ENCODE results near the gene RPS27A. TPM values are rescaled to one million over a fixed set of nuclear protein-coding genes. Genes with fewer than 3 reads are reported as not detected.

RPS27A gene
- total and polyA plus RNA-seq, 10 of the 15 experiments (the other 5 are each of a cell fraction or from before 2014, with no cell fraction given): 1,460 to 4,705 (median 1,996) TPM

DNA sequence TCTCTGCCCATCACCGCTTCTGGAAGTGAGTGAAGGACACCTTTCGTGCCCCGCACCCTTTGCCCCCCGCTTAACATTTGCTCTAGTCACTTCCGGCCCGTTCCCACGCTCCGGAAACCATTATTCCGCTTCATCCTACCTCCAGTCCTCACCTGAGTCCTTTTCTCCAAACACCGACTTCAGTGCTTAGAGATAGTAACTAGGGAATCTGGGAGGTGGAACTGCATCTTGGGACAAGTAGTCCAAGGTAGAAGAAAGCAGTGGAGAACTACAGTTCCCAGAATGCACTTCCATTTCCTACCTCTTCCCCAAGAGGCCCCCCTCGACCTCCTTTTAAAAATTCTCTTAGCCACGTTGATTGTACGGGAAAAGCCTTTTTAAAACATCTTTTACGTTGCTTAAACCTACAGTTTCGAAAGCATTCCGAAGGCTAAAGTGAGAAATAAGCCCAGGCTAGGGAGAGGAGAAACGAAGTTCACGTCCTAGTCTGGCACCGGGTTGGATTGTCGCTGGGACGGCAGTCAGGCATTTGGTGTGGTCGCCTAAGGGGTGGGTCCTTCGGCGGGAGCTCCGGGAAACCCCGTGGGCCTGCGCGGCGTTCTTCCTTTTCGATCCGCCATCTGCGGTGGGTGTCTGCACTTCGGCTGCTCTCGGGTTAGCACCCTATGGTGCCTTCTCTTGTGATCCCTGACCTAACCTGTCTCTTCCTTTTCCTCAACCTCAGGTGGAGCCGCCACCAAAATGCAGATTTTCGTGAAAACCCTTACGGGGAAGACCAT lies at the start of gene RPS27A, which contains the start of gene CLHC1 (continued):
- TF ChIP-seq, protein P1, sequence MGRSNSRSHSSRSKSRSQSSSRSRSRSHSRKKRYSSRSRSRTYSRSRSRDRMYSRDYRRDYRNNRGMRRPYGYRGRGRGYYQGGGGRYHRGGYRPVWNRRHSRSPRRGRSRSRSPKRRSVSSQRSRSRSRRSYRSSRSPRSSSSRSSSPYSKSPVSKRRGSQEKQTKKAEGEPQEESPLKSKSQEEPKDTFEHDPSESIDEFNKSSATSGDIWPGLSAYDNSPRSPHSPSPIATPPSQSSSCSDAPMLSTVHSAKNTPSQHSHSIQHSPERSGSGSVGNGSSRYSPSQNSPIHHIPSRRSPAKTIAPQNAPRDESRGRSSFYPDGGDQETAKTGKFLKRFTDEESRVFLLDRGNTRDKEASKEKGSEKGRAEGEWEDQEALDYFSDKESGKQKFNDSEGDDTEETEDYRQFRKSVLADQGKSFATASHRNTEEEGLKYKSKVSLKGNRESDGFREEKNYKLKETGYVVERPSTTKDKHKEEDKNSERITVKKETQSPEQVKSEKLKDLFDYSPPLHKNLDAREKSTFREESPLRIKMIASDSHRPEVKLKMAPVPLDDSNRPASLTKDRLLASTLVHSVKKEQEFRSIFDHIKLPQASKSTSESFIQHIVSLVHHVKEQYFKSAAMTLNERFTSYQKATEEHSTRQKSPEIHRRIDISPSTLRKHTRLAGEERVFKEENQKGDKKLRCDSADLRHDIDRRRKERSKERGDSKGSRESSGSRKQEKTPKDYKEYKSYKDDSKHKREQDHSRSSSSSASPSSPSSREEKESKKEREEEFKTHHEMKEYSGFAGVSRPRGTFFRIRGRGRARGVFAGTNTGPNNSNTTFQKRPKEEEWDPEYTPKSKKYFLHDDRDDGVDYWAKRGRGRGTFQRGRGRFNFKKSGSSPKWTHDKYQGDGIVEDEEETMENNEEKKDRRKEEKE (IDR thresholded peaks at IDR 0.05): no peak
- peak; percentile 82 for TF ChIP-seq NBN (IDR thresholded peaks at IDR 0.05)
- no peak for TF ChIP-seq IRF4 (IDR thresholded peaks at IDR 0.05; ENCODE audit: low read depth, low read length)
- peak; percentile 31; the same call in 1 of the 2 replicates for TF ChIP-seq MTA2 (IDR thresholded peaks at IDR 0.05; ENCODE audit: low read depth)
- no peak for TF ChIP-seq ZNF217 (IDR thresholded peaks at IDR 0.05)
- TF ChIP-seq SPI1 (IDR thresholded peaks at IDR 0.05; ENCODE audit: borderline replicate concordance, insufficient read depth, low read depth, low read length): peak; percentile 42; the same call in 1 of the 2 replicates
- no peak for TF ChIP-seq NFXL1 (IDR thresholded peaks at IDR 0.05; ENCODE audit: borderline replicate concordance)
- no peak for TF ChIP-seq RAD51 (IDR thresholded peaks at IDR 0.05)
- TF ChIP-seq CREM (IDR thresholded peaks at IDR 0.05; ENCODE audit: low read depth): peak; percentile 62; the same call in 1 of the 2 replicates
- TF ChIP-seq FOXM1 (IDR thresholded peaks at IDR 0.05; ENCODE audit: low read depth, low read length): peak; percentile 65
- no peak for TF ChIP-seq FOS (IDR thresholded peaks at IDR 0.05; ENCODE audit: borderline replicate concordance, extremely low read depth, insufficient read length)
- TF ChIP-seq, protein P2, sequence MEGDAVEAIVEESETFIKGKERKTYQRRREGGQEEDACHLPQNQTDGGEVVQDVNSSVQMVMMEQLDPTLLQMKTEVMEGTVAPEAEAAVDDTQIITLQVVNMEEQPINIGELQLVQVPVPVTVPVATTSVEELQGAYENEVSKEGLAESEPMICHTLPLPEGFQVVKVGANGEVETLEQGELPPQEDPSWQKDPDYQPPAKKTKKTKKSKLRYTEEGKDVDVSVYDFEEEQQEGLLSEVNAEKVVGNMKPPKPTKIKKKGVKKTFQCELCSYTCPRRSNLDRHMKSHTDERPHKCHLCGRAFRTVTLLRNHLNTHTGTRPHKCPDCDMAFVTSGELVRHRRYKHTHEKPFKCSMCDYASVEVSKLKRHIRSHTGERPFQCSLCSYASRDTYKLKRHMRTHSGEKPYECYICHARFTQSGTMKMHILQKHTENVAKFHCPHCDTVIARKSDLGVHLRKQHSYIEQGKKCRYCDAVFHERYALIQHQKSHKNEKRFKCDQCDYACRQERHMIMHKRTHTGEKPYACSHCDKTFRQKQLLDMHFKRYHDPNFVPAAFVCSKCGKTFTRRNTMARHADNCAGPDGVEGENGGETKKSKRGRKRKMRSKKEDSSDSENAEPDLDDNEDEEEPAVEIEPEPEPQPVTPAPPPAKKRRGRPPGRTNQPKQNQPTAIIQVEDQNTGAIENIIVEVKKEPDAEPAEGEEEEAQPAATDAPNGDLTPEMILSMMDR (IDR thresholded peaks at IDR 0.05 in 2 of 3, conservative IDR thresholded peaks at IDR 0.05 in 1 of 3; ENCODE audit: control insufficient read depth in 2 of 3, extremely low read depth in 1 of 3, insufficient read depth in 1 of 3, low read depth in 3 of 3, low read length in 3 of 3): no peak
- peak; percentile 73; the same call in 1 of the 2 replicates for TF ChIP-seq STAT1 (conservative IDR thresholded peaks at IDR 0.05)
- TF ChIP-seq CHD4 (IDR thresholded peaks at IDR 0.05): no peak
- no peak for TF ChIP-seq HDAC2 (IDR thresholded peaks at IDR 0.05)
- no peak for TF ChIP-seq NR2C2 (IDR thresholded peaks at IDR 0.05; ENCODE audit: borderline replicate concordance, control insufficient read depth, insufficient read length, low read depth)
- TF ChIP-seq CEBPB (IDR thresholded peaks at IDR 0.05; ENCODE audit: borderline replicate concordance in 1 of 2, low read depth in 2 of 2, low read length in 2 of 2): no peak
- no peak for TF ChIP-seq EZH2 (IDR thresholded peaks at IDR 0.05; ENCODE audit: borderline replicate concordance, control insufficient read depth, low read depth, low read length)
- no peak for TF ChIP-seq CHD2 (IDR thresholded peaks at IDR 0.05; ENCODE audit: borderline replicate concordance, low read depth, low read length)
- TF ChIP-seq FOXK2 (IDR thresholded peaks at IDR 0.05): peak; percentile 29; the same call in 1 of the 2 replicates
- TF ChIP-seq CHD1 (IDR thresholded peaks at IDR 0.05; ENCODE audit: low read depth, low read length): no peak
- TF ChIP-seq KLF5 (IDR thresholded peaks at IDR 0.05; ENCODE audit: partially characterized antibody): no peak
- TF ChIP-seq, protein P3, sequence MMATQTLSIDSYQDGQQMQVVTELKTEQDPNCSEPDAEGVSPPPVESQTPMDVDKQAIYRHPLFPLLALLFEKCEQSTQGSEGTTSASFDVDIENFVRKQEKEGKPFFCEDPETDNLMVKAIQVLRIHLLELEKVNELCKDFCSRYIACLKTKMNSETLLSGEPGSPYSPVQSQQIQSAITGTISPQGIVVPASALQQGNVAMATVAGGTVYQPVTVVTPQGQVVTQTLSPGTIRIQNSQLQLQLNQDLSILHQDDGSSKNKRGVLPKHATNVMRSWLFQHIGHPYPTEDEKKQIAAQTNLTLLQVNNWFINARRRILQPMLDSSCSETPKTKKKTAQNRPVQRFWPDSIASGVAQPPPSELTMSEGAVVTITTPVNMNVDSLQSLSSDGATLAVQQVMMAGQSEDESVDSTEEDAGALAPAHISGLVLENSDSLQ (IDR thresholded peaks at IDR 0.05): peak; percentile 44; the same call in 1 of the 2 replicates
- TF ChIP-seq KAT2A (conservative IDR thresholded peaks at IDR 0.05; ENCODE audit: control insufficient read depth, low read depth, low read length): no peak
- TF ChIP-seq ZNF274 (IDR thresholded peaks at IDR 0.05; ENCODE audit: insufficient read depth, insufficient read length): no peak
- 0 out of 2 replicates have a peak, but pooled peaks have one; percentile 40 for TF ChIP-seq BACH1 (IDR thresholded peaks at IDR 0.05; ENCODE audit: borderline replicate concordance)
- TF ChIP-seq TCF7 (IDR thresholded peaks at IDR 0.05; ENCODE audit: borderline replicate concordance): no peak

All from GM12878 (cell line).